Type B pancreatic cell (in vitro differentiated cells): Measurements from ENCODE around the gene SDF4. TPM values are rescaled to one million over a fixed set of nuclear protein-coding genes. Genes with fewer than 3 reads are reported as not detected.

Experiments
- DNase-seq: peaks from one replicate; pipeline ENCODE4 v3.0.0; 2021; ENCODE audit warnings: mixed read lengths; ENCODE audit not compliant: unreplicated experiment; ENCODE audit errors: extremely low spot score
- H3K27ac Mint-ChIP-seq: 2 replicates; pipeline ENCODE4 v1.8.0; 2021; ENCODE audit warnings: mild to moderate bottlenecking, mixed read lengths
- H3K27me3 Mint-ChIP-seq: 2 replicates; pipeline ENCODE4 v1.8.0; 2021; ENCODE audit warnings: mixed read lengths
- H3K36me3 Mint-ChIP-seq: 2 replicates; pipeline ENCODE4 v1.8.0; 2021; ENCODE audit warnings: mixed read lengths
- H3K4me1 Mint-ChIP-seq: one replicate; pipeline ENCODE4 v1.8.0; 2021; ENCODE audit warnings: mixed read lengths; ENCODE audit not compliant: unreplicated experiment
- H3K4me3 Mint-ChIP-seq: 2 replicates; pipeline ENCODE4 v1.8.0; 2021; ENCODE audit warnings: mild to moderate bottlenecking, mixed read lengths
- H3K9me3 Mint-ChIP-seq: 2 replicates; pipeline ENCODE4 v1.8.0; 2021; ENCODE audit warnings: mixed read lengths
- CTCF ChIP-seq: fragments of 200-600 bp; sonication (generic); conservative IDR thresholded peaks from 2 replicates; pipeline ENCODE4 v1.5.0; 2021; ENCODE audit warnings: antibody characterized with exemption, mild to moderate bottlenecking
- total RNA-seq: library from RNA; stranded (reverse); gene quantifications from 2 replicates; pipeline ENCODE4 v1.2.1, GENCODE V29; 2021; ENCODE audit warnings: low replicate concordance

Gene SDF4
- total RNA-seq, 1 donor from 2014 or later, result 116 TPM

- peak within 1 kb of the TSS; percentile 97 for H3K4me3 Mint-ChIP-seq
- H3K9me3 Mint-ChIP-seq, result no peaks in the 10 kb centered on the region
- no peaks in the 10 kb centered on the region for H3K27me3 Mint-ChIP-seq
- DNase-seq, result no peak
- H3K36me3 Mint-ChIP-seq, result peaks cover 13% of the 10 kb centered on the region
- H3K27ac Mint-ChIP-seq, result peak within 1 kb of the TSS; percentile 95
- peaks cover 20% of the 10 kb centered on the region for H3K4me1 Mint-ChIP-seq
- TF ChIP-seq CTCF, result no peak
These were observed 501 bp upstream of the SDF4 start, which contains the start of gene B3GALT6 for GRCh38 chr1:1232208-1232795. Gene B3GALT6 (plus strand): TSS chr1:1232237. CDS start chr1:1232279, 42 bp downstream.

GRCh38 chr1:1230656-1231399, 973 bp downstream of the SDF4 start:
- no peak for DNase-seq
- no peaks in the 10 kb centered on the region for H3K9me3 Mint-ChIP-seq

GRCh38 chr1:1229770-1230169, 2.0 kb downstream of the SDF4 start:
- H3K36me3 Mint-ChIP-seq, result peaks cover 17% of the 10 kb centered on the region
- H3K4me1 Mint-ChIP-seq, result peaks cover 20% of the 10 kb centered on the region
- no peak for TF ChIP-seq CTCF
- no peak overlapping the region for H3K27ac Mint-ChIP-seq
- H3K27me3 Mint-ChIP-seq, result no peaks in the 10 kb centered on the region
- H3K4me3 Mint-ChIP-seq, result peak overlapping the region; percentile 23
- H3K9me3 Mint-ChIP-seq, result no peaks in the 10 kb centered on the region
- no peak for DNase-seq

More at GRCh38 chr1:1230656-1231399, 973 bp downstream of the SDF4 start:
- H3K27ac Mint-ChIP-seq, result peak overlapping the region; percentile 95
- H3K4me1 Mint-ChIP-seq, result peaks cover 20% of the 10 kb centered on the region
- H3K4me3 Mint-ChIP-seq, result peak overlapping the region; percentile 97
- TF ChIP-seq CTCF, result peak; percentile 47
- H3K27me3 Mint-ChIP-seq, result no peaks in the 10 kb centered on the region
- H3K36me3 Mint-ChIP-seq, result peaks cover 14% of the 10 kb centered on the region

- H3K36me3 Mint-ChIP-seq, result peaks cover 12% of the 10 kb centered on the region
- no peaks in the 10 kb centered on the region for H3K9me3 Mint-ChIP-seq
- no peaks in the 10 kb centered on the region for H3K27me3 Mint-ChIP-seq
- H3K4me1 Mint-ChIP-seq, result peaks cover 15% of the 10 kb centered on the region
- no peak overlapping the region for H3K27ac Mint-ChIP-seq
- no peak for TF ChIP-seq CTCF
- no peak for DNase-seq
- no peak overlapping the region for H3K4me3 Mint-ChIP-seq
These were observed 3.0 kb downstream of the SDF4 start for GRCh38 chr1:1228596-1229321.

GRCh38 chr1:1228187-1228586, 3.6 kb downstream of the SDF4 start:
- H3K4me1 Mint-ChIP-seq, result peaks cover 9% of the 10 kb centered on the region
- DNase-seq, result no peak
- H3K27ac Mint-ChIP-seq, result no peak overlapping the region
- no peak overlapping the region for H3K4me3 Mint-ChIP-seq
- H3K9me3 Mint-ChIP-seq, result no peaks in the 10 kb centered on the region
- no peaks in the 10 kb centered on the region for H3K27me3 Mint-ChIP-seq
- H3K36me3 Mint-ChIP-seq, result peaks cover 8% of the 10 kb centered on the region
- TF ChIP-seq CTCF, result no peak
